HEK293 (cell line): ENCODE data around the gene SLC36A3.

Experiments
- CTCF ChIA-PET: fragments of 350-600 bp; formaldehyde crosslinking; extraction: SDS; loops from one replicate; lab custom pipeline; 2021; ENCODE audit warnings: antibody characterized with exemption; lab: Yijun Ruan, JAX
- POLR2A ChIA-PET: fragments of 300-600 bp; formaldehyde crosslinking; extraction: SDS; loops from one replicate; lab custom pipeline; 2020; ENCODE audit warnings: antibody characterized with exemption, inconsistent platforms; lab: Yijun Ruan, JAX
- H3K27ac ChIP-seq: fragments of 200-500 bp; sonication (Bioruptor generic); 2 replicates; pipeline ENCODE4 v1.5.1; 2014; ENCODE audit warnings: low read depth, low read length, control low read depth, inconsistent platforms; ENCODE audit errors: extremely low read depth
- H3K36me3 ChIP-seq, 2 experiments: fragments of 200-500 bp in 1 of 2; sonication (Bioruptor generic) in 1 of 2; 1 replicate in 1 of 2; 2 replicates in 1 of 2; pipeline ENCODE4 v1.5.1; 2014 to 2017; ENCODE audit warnings: inconsistent platforms in 2 of 2, low read length in 2 of 2; ENCODE audit not compliant: control insufficient read depth in 2 of 2, insufficient read depth in 1 of 2
- H3K4me1 ChIP-seq: fragments of 200-500 bp; sonication (Bioruptor generic); 2 replicates; pipeline ENCODE4 v1.5.1; 2014; ENCODE audit warnings: mild to moderate bottlenecking, low read length, inconsistent platforms; ENCODE audit not compliant: control insufficient read depth, insufficient read depth
- H3K4me3 ChIP-seq: 2 replicates; pipeline ENCODE4 v1.5.1; 2011; ENCODE audit warnings: low read depth, mild to moderate bottlenecking, control low read depth, low read length, moderate library complexity
- H3K9me3 ChIP-seq: fragments of 200-500 bp; sonication (Bioruptor generic); 2 replicates; pipeline ENCODE4 v1.5.1; 2014; ENCODE audit warnings: low read depth, low read length, inconsistent platforms; ENCODE audit not compliant: control insufficient read depth, insufficient read depth
- CTCF ChIP-seq: fragments of 450-650 bp; formaldehyde crosslinking; IDR thresholded peaks from 2 replicates; pipeline ENCODE4 v1.5.1; 2016; ENCODE audit warnings: missing biosample characterization, missing genetic modification characterization
- EGR2 ChIP-seq: fragments of 450-650 bp; formaldehyde crosslinking; IDR thresholded peaks from 2 replicates; pipeline ENCODE4 v1.5.1; 2016; ENCODE audit warnings: low read depth, missing biosample characterization, missing genetic modification characterization
- GLIS2 ChIP-seq: fragments of 450-650 bp; formaldehyde crosslinking; IDR thresholded peaks from 2 replicates; pipeline ENCODE4 v1.5.1; 2016; ENCODE audit warnings: missing biosample characterization, missing genetic modification characterization
- PBX3 ChIP-seq: sonication (generic); formaldehyde crosslinking; IDR thresholded peaks from 2 replicates; pipeline ENCODE4 v1.8.1; 2022; ENCODE audit warnings: mild to moderate bottlenecking, moderate library complexity, missing genetic modification reagents
- RBAK ChIP-seq: fragments of 450-650 bp; formaldehyde crosslinking; IDR thresholded peaks from 2 replicates; pipeline ENCODE4 v1.5.1; 2016; ENCODE audit warnings: missing biosample characterization, missing genetic modification characterization
- SCRT1 ChIP-seq: fragments of 450-650 bp; formaldehyde crosslinking; IDR thresholded peaks from 2 replicates; pipeline ENCODE4 v1.5.1; 2016; ENCODE audit warnings: missing biosample characterization, missing genetic modification characterization, borderline replicate concordance
- SCRT2 ChIP-seq: fragments of 450-650 bp; formaldehyde crosslinking; IDR thresholded peaks from 2 replicates; pipeline ENCODE4 v1.5.1; 2016; ENCODE audit warnings: missing biosample characterization, missing genetic modification characterization
- ZFHX2 ChIP-seq: fragments of 450-650 bp; formaldehyde crosslinking; conservative IDR thresholded peaks from 2 replicates; pipeline ENCODE4 v1.5.1; 2016; ENCODE audit warnings: missing biosample characterization, missing genetic modification characterization
- ZFP41 ChIP-seq: fragments of 450-650 bp; formaldehyde crosslinking; IDR thresholded peaks from 2 replicates; pipeline ENCODE4 v1.5.1; 2016; ENCODE audit warnings: missing biosample characterization, missing genetic modification characterization, borderline replicate concordance
- ZIC2 ChIP-seq: fragments of 450-650 bp; formaldehyde crosslinking; IDR thresholded peaks from 2 replicates; pipeline ENCODE4 v1.5.1; 2016; ENCODE audit warnings: missing biosample characterization, missing genetic modification characterization
- ZNF140 ChIP-seq: fragments of 450-650 bp; formaldehyde crosslinking; IDR thresholded peaks from 2 replicates; pipeline ENCODE4 v1.5.1; 2016; ENCODE audit warnings: missing biosample characterization, missing genetic modification characterization
- ZNF148 ChIP-seq: fragments of 450-650 bp; formaldehyde crosslinking; IDR thresholded peaks from 2 replicates; pipeline ENCODE4 v1.5.0; 2017; ENCODE audit warnings: missing biosample characterization, missing genetic modification characterization, borderline replicate concordance
- ZNF19 ChIP-seq: fragments of 450-650 bp; formaldehyde crosslinking; IDR thresholded peaks from 2 replicates; pipeline ENCODE4; 2016; ENCODE audit warnings: missing biosample characterization, missing genetic modification characterization, low read depth
- ZNF335 ChIP-seq: fragments of 450-650 bp; formaldehyde crosslinking; conservative IDR thresholded peaks from 2 replicates; pipeline ENCODE4 v1.5.1; 2016; ENCODE audit warnings: missing biosample characterization, missing genetic modification characterization
- ZNF600 ChIP-seq: fragments of 450-650 bp; formaldehyde crosslinking; IDR thresholded peaks from 2 replicates; pipeline ENCODE4 v1.5.1; 2016; ENCODE audit warnings: missing biosample characterization, missing genetic modification characterization
- ZNF629 ChIP-seq: fragments of 450-650 bp; formaldehyde crosslinking; IDR thresholded peaks from 2 replicates; pipeline ENCODE4 v1.5.1; 2017; ENCODE audit warnings: missing biosample characterization, missing genetic modification characterization
- ZNF654 ChIP-seq: fragments of 450-650 bp; formaldehyde crosslinking; IDR thresholded peaks from 2 replicates; pipeline ENCODE4 v1.5.1; 2016; ENCODE audit warnings: low read depth, missing biosample characterization, missing genetic modification characterization
- ZNF843 ChIP-seq: fragments of 450-650 bp; formaldehyde crosslinking; IDR thresholded peaks from 2 replicates; pipeline ENCODE4 v1.5.1; 2016; ENCODE audit warnings: missing biosample characterization, missing genetic modification characterization
- ZSCAN18 ChIP-seq: fragments of 450-650 bp; formaldehyde crosslinking; IDR thresholded peaks from 2 replicates; pipeline ENCODE4 v1.5.1; 2016; ENCODE audit warnings: missing biosample characterization, missing genetic modification characterization
- ZXDB ChIP-seq: fragments of 450-650 bp; formaldehyde crosslinking; IDR thresholded peaks from 2 replicates; pipeline ENCODE4 v1.5.1; 2016; ENCODE audit warnings: missing biosample characterization, missing genetic modification characterization

The SLC36A3 gene

GRCh38 chr5:151239237-151239861 lies 64.2 kb downstream of the SLC36A3 start:
- Histone ChIP-seq H3K4me1 (no peaks in the 10 kb centered on the region), H3K27ac (no peak overlapping the region), H3K36me3 (no peaks in the 10 kb centered on the region)

GRCh38 chr5:151238303-151238741 lies 65.2 kb downstream of the SLC36A3 start:
- Histone ChIP-seq H3K4me1 (no peaks in the 10 kb centered on the region), H3K27ac (no peak overlapping the region), H3K9me3 (no peaks in the 10 kb centered on the region), H3K4me3 (no peak overlapping the region), H3K36me3 (no peaks in the 10 kb centered on the region)
- CTCF ChIA-PET, result interaction anchor here (0.6 to 6.6 kb wide), 22 partner anchors 8 to 1068 kb away, joined by 3 to 54 read pairs (median 5); no protein-coding TSS in a partner anchor
- TF ChIP-seq ZFHX2 (peak; percentile 56), ZIC2 (no peak), EGR2 (tag by site-specific recombination) (peak; percentile 58)
- POLR2A ChIA-PET, result interaction anchor here (0.5 to 1.7 kb wide), 2 partner anchors 14 to 71 kb away, joined by 4 to 5 read pairs; partner anchors contain the start of gene GM2A

More at GRCh38 chr5:151239237-151239861, 64.2 kb downstream of the SLC36A3 start:
- H3K9me3 ChIP-seq, result no peaks in the 10 kb centered on the region
- no peak for TF ChIP-seq ZNF843 (tag by site-specific recombination)
- peak; percentile 72 for TF ChIP-seq ZNF654 (tag by site-specific recombination)
- TF ChIP-seq ZNF335 (tag by site-specific recombination), result 0 out of 2 replicates have a peak, but pooled peaks have one; percentile 23
- 0 out of 2 replicates have a peak, but pooled peaks have one; percentile 27 for TF ChIP-seq SCRT2 (tag by site-specific recombination)
- TF ChIP-seq CTCF (tag by site-specific recombination), result peak; percentile 61
- peak; percentile 38; the same call in 1 of the 2 replicates for TF ChIP-seq SCRT1 (tag by site-specific recombination)
- TF ChIP-seq ZXDB (tag by site-specific recombination), result no peak
- no peak overlapping the region for H3K4me3 ChIP-seq
- ChIA-PET CTCF (interaction anchor here (0.6 to 6.6 kb wide), 28 partner anchors 9 to 1067 kb away, joined by 3 to 54 read pairs (median 5); no protein-coding TSS in a partner anchor), POLR2A (interaction anchor here (1.7 kb wide), 1 partner anchor 13 kb away, joined by 4 read pairs; the partner anchor contains the start of gene GM2A)

GRCh38 chr5:151237685-151238084 lies 65.9 kb downstream of the SLC36A3 start:
- Histone ChIP-seq H3K27ac (no peak overlapping the region), H3K36me3 (no peaks in the 10 kb centered on the region), H3K4me3 (no peak overlapping the region), H3K4me1 (no peaks in the 10 kb centered on the region), H3K9me3 (no peaks in the 10 kb centered on the region)
- ChIA-PET CTCF (interaction anchor here (0.6 to 6.6 kb wide), 12 partner anchors 8 to 409 kb away, joined by 3 to 54 read pairs (median 8); no protein-coding TSS in a partner anchor), POLR2A (interaction anchor here (0.5 kb wide), 1 partner anchor 70 kb away, joined by 5 read pairs; no protein-coding TSS in a partner anchor)
- TF ChIP-seq ZNF19 (tag by site-specific recombination) (no peak), ZNF654 (tag by site-specific recombination) (no peak), ZSCAN18 (tag by site-specific recombination) (no peak), ZFP41 (tag by site-specific recombination) (no peak), GLIS2 (tag by site-specific recombination) (no peak), ZNF629 (tag by site-specific recombination) (no peak), ZNF600 (tag by site-specific recombination) (no peak), ZNF140 (tag by site-specific recombination) (no peak), RBAK (tag by site-specific recombination) (no peak), ZNF148 (tag by site-specific recombination) (no peak), PBX3 (no peak)
